ENCODE results near the gene DNAJB2.
A peak's percentile ranks its signal among the peaks of the same experiment; 100 is the strongest.
"Not testable (repeated sequence)": the region's sequence is repeated elsewhere in the genome, so short reads cannot be mapped to it uniquely, and the experiment has no call there.

The DNAJB2 gene

GRCh38 chr2:219279151-219279915 is at the start of gene DNAJB2:
Gene DNAJB2, plus strand, starts transcription at chr2:219279366. Its CDS starts 468 bp downstream, at chr2:219279834.
- DNase-seq: peak; percentile 99

DNA sequence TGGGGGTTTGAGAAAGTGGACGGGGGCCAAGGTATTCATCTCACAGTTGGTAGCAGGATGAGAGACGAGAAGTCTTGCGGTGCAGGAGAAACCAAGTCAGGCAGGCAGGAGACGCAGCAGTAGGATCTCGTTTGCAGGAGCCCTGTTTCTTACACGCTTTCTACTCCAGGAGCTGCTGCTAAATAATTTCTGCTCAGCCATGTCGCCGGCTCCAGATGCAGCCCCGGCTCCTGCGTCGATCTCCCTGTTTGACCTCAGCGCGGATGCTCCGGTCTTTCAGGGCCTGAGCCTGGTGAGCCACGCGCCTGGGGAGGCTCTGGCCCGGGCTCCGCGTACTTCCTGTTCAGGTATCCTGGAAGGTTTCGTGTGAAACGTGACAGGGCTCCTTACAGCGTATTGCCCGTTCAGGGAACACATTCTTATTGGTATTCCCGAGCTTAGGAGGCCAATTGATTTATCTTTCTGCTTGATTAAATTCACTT is 49.1 kb upstream of the DNAJB2 start:
- DNase-seq: peak; percentile 60

DNA sequence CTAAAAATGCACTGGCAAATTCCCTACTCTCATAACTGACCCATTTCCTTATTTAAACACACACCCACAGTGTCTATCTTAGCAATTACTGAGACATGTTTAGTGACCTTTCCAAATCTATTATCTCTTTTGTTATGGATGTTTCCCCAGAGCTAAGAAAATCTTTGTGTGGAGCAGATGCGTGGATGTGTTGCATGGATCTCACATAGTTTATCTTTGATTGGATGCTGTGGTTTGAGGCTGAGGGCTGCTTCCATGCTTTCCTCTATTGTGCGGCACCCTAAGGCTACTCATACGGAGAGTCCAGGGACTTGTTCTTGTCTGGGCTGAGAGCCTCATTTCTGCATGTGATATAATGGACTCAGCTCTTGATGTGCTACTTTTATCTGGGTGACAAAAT is 44.8 kb upstream of the DNAJB2 start:
- no peak for DNase-seq

- DNase-seq: no peak
Measured at GRCh38 chr2:219243291-219243761, 35.8 kb upstream of the DNAJB2 start.

DNA sequence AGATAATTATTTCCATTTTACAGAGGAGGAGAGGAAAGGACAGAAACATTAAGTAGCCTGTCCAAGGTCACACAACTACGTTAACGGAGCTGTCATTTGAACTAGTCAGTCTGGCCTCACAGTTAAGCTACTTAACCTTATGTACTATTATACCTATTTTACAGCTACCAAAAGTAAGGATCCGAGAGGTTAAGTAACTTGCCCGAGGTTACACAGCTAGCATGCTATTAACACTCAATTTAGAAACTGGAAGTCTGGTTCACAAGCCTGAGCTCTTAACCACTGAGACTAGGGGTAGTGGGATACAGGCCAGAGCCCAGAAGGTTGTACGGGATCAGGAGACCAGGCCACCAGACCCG is 34.4 kb upstream of the DNAJB2 start:
- DNase-seq: no peak

GRCh38 chr2:219245148-219245898 is 33.8 kb upstream of the DNAJB2 start, which contains the start of the genes GLB1L and STK16:
Gene GLB1L, minus strand, starts transcription at chr2:219245444. Its CDS starts 1,871 bp downstream, at chr2:219243573.
Gene STK16, plus strand, starts transcription at chr2:219245479. Its CDS starts 521 bp downstream, at chr2:219246000.
- DNase-seq: peak; percentile 98

DNA sequence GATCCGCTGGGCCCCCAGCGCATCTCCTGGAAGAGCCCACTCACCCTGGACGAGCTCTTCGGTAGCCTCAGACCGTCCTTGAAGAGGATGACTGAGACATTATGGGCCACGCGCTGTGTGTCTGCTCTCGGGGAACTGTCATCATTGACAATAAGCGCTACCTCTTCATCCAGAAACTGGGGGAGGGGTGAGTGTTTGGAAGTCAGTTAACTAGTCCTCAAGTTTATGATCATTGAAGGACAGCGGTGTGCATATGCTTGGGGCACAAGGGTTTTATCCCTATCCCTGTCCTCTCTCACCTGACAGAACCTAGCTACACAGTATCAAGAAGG is 33.3 kb upstream of the DNAJB2 start:
- DNase-seq: no peak

DNA sequence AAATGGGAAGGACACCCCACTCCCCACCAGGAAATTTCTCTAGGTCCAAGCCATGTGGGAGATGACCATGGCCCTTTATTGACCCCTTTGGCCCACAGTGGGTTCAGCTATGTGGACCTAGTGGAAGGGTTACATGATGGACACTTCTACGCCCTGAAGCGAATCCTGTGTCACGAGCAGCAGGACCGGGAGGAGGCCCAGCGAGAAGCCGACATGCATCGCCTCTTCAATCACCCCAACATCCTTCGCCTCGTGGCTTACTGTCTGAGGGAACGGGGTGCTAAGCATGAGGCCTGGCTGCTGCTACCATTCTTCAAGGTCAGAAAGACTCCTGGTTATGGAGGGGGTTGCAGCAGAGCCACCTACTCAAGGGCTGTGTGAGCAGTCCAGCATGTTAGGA is 32.6 kb upstream of the DNAJB2 start:
- no peak for DNase-seq

- no peak for DNase-seq
Measured at GRCh38 chr2:219247678-219248642, 31.2 kb upstream of the DNAJB2 start.

- DNase-seq: no peak
Measured at GRCh38 chr2:219248845-219249202, 30.3 kb upstream of the DNAJB2 start.

GRCh38 chr2:219249203-219249980 is 29.8 kb upstream of the DNAJB2 start:
- DNase-seq: no peak

- no peak for DNase-seq
Measured at GRCh38 chr2:219250049-219250781, 29.0 kb upstream of the DNAJB2 start.

GRCh38 chr2:219251656-219252055 is 27.5 kb upstream of the DNAJB2 start:
- DNase-seq: no peak

DNA sequence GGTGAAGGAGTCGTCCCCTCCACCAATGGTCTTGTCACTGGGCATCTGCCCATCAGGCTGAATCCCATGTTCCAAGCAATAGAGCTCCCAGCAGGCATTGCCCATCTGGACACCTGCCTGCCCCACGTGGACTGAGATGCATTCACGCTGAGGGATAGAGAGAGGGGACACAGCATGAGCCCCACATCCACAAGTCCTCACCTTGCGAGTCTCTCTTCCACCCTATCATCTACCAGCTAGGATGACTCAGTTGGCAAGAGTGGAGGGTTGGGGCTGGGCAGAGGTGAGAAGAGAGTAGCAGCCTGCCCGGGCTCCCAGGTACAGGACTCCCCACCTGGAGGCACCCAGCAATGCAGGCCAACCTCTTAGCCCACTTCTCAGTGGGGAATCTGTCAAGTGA is 27.1 kb upstream of the DNAJB2 start:
- no peak for DNase-seq

GRCh38 chr2:219252570-219252899 is 26.6 kb upstream of the DNAJB2 start:
- no peak for DNase-seq

GRCh38 chr2:219252900-219253752 is 26.0 kb upstream of the DNAJB2 start, which contains the start of gene TUBA4B:
Gene TUBA4B, plus strand, starts transcription at chr2:219253243. Its CDS starts 165 bp downstream, at chr2:219253408.
- DNase-seq: no peak

DNA sequence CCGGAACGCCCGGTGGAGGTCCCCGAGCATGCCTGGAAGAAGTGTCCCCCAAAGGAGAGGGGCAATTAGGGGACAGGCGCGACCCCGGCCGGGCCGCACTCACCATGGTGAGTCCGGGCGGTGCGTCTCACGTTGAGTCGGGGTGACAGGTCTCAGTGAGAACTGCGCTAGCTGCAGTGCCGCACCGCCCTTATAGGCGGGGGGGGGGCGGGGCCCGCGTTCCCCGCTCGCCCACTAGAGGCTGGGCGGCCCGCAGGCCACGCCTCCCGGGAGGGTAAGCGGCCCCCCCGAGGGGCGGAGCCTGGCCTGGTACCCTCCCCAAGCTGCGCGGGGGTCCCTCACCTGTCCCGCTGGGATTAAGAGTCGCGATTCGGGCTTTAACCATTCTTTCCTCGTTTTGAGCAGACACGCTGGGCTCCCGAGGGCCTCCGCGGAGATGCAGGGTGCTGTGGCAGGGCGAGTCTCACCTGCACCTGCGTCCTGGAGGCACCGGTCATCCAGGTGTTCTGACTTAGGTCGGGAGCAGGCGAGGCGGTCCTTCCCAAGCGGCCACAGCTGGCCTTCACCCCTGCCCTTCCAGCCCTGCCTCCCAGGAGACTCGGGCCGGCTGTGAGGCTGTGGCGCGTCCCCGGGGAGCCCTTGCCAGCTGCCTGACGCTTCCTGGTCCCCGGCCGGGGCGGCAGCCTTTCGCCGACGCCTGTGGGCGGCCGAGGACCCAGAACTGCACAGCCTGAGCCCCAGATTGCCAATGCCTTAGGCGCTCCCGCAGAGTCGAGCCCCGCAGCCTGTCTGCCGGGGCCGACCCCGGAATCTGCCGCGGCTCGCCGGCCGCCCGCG is 25.2 kb upstream of the DNAJB2 start, which contains the start of gene TUBA4A:
Gene TUBA4A (minus strand): TSS at position 166 of the 837 bp plus-strand sequence. CDS start 60 bp downstream, at position 106.
- DNase-seq: peak; percentile 92

GRCh38 chr2:219254590-219255201 is 24.5 kb upstream of the DNAJB2 start:
- DNase-seq: no peak

DNA sequence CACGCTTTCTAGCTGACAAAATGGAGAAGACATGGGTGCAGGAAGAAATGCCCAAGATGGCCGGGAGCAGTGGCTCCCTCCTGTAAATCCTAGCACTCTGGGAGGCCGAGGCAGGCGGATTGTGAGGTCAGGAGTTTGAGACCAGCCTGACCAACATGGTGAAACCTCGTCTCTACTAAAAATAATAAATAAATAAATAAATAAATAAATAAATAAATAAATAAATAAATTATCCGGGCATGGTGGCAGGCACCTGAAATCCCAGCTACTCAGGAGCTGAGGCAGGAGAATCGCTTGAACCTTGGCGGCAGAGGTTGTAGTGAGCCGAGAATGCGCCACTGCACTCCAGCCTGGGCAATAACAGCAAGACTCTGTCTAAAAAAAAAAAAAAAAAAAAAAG is 20.2 kb upstream of the DNAJB2 start:
- DNase-seq: not testable (repeated sequence)
